ENCODE results near the gene SERPINI1.

Gene SERPINI1

DNA sequence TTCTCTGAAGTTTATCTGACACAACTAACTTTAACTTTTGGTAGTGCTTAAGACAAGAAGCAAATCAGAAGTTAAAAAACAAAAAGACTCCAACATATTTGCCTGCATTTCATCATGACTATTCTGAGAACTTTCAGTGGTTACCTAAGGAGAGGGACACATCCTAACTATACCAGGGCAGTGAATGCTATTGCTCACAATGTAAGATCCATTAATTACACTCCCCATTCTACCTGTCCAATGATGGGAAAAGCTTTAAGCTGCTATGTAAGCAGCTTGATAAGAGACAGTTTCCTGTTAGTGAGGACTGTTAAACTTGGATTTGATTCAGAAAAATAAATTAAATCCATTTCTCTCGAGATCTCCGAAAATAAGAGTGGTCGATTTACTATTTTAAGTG, 37.5 kb downstream of the SERPINI1 start:
- DNase-seq: no peak
- no peak overlapping the region for H3K27ac Mint-ChIP-seq
- TF ChIP-seq, protein P1, sequence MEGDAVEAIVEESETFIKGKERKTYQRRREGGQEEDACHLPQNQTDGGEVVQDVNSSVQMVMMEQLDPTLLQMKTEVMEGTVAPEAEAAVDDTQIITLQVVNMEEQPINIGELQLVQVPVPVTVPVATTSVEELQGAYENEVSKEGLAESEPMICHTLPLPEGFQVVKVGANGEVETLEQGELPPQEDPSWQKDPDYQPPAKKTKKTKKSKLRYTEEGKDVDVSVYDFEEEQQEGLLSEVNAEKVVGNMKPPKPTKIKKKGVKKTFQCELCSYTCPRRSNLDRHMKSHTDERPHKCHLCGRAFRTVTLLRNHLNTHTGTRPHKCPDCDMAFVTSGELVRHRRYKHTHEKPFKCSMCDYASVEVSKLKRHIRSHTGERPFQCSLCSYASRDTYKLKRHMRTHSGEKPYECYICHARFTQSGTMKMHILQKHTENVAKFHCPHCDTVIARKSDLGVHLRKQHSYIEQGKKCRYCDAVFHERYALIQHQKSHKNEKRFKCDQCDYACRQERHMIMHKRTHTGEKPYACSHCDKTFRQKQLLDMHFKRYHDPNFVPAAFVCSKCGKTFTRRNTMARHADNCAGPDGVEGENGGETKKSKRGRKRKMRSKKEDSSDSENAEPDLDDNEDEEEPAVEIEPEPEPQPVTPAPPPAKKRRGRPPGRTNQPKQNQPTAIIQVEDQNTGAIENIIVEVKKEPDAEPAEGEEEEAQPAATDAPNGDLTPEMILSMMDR (IDR thresholded peaks at IDR 0.05): no peak
- H3K9me3 Mint-ChIP-seq: peaks cover 3% of the 10 kb centered on the region
- H3K36me3 Mint-ChIP-seq (ENCODE audit: low read depth): no peaks in the 10 kb centered on the region
- no peak overlapping the region for H3K4me3 Mint-ChIP-seq
- peaks cover 3% of the 10 kb centered on the region for H3K27me3 Mint-ChIP-seq (ENCODE audit: low read depth, poor library complexity)
- H3K4me1 Mint-ChIP-seq: no peaks in the 10 kb centered on the region

DNA sequence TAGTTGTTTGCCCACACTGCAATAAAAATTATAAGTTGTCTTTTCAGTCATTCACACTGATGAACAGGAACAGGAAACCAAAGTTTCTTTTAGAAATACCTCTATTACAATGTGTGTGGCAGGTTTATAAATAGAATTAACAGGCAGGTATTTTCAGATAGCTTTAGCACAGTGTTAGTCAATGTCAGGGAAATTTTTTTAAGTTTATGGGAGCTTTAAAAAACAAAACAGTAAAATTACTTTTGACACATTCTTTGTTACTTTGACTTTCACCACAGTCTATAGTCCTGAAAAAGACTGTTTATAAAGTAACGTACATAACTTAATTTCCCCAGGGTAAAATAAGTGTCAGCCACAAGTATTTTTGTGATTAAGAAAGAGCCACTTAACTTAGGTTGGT, 38.1 kb downstream of the SERPINI1 start:
- peaks cover 3% of the 10 kb centered on the region for H3K27me3 Mint-ChIP-seq (ENCODE audit: low read depth, poor library complexity)
- no peak overlapping the region for H3K4me3 Mint-ChIP-seq
- no peaks in the 10 kb centered on the region for H3K36me3 Mint-ChIP-seq (ENCODE audit: low read depth)
- H3K4me1 Mint-ChIP-seq: no peaks in the 10 kb centered on the region
- TF ChIP-seq, protein P1 (IDR thresholded peaks at IDR 0.05): no peak
- no peak overlapping the region for H3K27ac Mint-ChIP-seq
- peaks cover 9% of the 10 kb centered on the region for H3K9me3 Mint-ChIP-seq
- DNase-seq: no peak

DNA sequence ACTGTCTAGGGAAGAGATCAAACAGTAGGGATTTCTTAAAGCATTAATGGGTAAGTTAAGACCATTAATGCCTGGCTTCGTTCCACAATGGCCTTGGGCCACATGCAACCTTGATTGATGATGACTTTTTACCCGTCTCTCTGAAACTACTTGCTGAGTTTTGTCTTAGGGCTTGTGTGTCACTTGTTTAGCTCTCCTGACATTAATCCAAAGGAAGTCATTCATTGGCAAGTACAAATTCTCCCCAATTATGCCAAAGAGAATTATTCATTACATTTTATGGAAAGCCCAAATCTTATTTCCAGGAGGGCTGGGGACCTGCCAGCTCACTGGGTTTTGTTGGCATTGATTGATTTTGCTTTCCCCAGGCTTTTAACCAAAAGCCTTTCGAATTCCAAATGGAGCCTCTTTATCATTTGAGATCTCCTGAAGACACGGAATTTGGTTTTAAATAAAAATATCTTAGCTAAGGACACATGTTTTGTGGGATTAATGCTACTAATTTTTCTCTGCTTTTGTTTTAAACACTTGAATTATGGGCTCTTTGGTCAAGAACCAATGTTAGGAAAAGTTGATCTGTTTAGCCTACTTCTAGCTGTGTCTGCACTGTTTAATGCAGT, 40.7 kb downstream of the SERPINI1 start:
- peaks cover 10% of the 10 kb centered on the region for H3K9me3 Mint-ChIP-seq
- H3K27me3 Mint-ChIP-seq (ENCODE audit: low read depth, poor library complexity): peaks cover 3% of the 10 kb centered on the region
- TF ChIP-seq, protein P1 (IDR thresholded peaks at IDR 0.05): no peak
- H3K4me3 Mint-ChIP-seq: no peak overlapping the region
- no peak overlapping the region for H3K27ac Mint-ChIP-seq
- H3K4me1 Mint-ChIP-seq: no peaks in the 10 kb centered on the region
- H3K36me3 Mint-ChIP-seq (ENCODE audit: low read depth): no peaks in the 10 kb centered on the region
- DNase-seq: no peak

DNA sequence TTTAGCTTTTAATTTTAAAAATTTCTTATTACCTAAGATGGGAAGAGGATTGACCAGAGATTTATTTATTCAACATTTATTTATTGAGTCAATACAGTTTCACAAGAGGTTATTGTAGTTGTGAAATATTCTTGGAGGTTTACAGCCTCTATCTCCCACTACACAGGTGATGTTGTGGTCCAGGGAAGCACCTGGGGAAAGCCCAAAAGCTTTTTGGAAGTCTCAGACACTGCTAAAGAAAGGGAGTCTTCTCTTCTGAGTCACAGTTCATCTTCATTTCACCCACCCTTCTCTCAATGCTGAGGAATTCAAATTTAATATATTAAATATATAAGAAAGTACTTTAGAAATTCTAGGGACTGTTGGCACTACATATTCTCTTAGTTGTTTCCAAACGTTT, 41.8 kb downstream of the SERPINI1 start:
- TF ChIP-seq, protein P1 (IDR thresholded peaks at IDR 0.05): no peak
- Mint-ChIP-seq H3K27ac (no peak overlapping the region), H3K4me1 (no peaks in the 10 kb centered on the region), H3K4me3 (no peak overlapping the region), H3K27me3 (ENCODE audit: low read depth, poor library complexity) (peaks cover 3% of the 10 kb centered on the region), H3K9me3 (peaks cover 10% of the 10 kb centered on the region), H3K36me3 (ENCODE audit: low read depth) (no peaks in the 10 kb centered on the region)
- no peak for DNase-seq

DNA sequence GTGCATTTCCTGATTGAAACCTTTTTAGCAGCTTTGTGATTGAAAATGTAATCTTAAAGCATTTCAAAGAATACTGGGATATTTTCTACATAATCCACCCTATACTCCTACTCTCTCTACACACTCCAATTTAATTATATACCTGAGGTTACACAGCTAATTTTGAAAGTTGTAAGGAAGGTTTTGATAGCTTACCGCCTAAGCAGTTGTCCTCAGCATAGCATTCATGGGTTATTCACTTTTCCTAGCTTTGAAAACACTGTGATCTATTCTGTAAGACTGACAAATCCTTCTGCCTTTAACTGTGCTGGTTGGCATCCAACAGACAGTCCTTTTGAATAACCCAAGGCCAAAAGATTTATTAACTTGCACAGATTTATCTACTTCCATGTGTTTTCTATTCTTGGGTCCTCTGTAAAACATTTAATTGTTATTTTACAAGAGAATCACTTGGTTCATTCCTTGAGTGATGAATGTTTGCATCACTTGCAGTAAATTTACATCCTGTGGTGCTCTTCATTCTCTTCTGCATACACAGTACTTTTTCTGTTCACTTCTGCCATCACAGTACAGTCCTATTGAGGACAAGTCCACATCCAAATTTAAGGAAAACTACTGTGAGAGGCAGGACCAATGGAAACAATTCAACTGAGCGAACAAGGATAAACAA, 44.8 kb downstream of the SERPINI1 start:
- H3K4me3 Mint-ChIP-seq: no peak overlapping the region
- no peak overlapping the region for H3K27ac Mint-ChIP-seq
- TF ChIP-seq, protein P1 (IDR thresholded peaks at IDR 0.05): no peak
- H3K4me1 Mint-ChIP-seq: no peaks in the 10 kb centered on the region
- no peak for DNase-seq
- H3K27me3 Mint-ChIP-seq (ENCODE audit: low read depth, poor library complexity): no peaks in the 10 kb centered on the region
- peaks cover 10% of the 10 kb centered on the region for H3K9me3 Mint-ChIP-seq
- H3K36me3 Mint-ChIP-seq (ENCODE audit: low read depth): no peaks in the 10 kb centered on the region

DNA sequence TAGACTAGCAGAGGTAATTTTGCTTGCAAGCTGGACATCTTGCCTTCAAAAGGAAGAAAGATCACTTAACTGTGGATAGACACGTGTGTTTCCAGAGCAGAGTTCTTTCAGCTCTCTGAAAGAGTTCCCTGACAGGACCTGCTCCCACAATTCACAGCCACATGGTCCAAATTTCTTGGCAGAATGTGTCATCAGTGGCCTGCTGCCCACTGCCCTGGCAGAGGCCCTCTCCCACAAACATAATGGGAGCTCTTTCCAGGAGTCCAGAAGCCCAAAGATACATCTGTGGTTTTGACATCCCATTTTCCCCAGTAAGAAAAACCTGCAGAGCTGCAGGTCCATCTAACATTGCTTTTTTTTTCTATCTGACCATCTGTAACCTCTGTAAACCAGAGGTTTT, 48.3 kb downstream of the SERPINI1 start:
- Mint-ChIP-seq H3K4me3 (no peak overlapping the region), H3K27ac (no peak overlapping the region), H3K36me3 (ENCODE audit: low read depth) (no peaks in the 10 kb centered on the region), H3K9me3 (no peaks in the 10 kb centered on the region), H3K4me1 (no peaks in the 10 kb centered on the region), H3K27me3 (ENCODE audit: low read depth, poor library complexity) (no peaks in the 10 kb centered on the region)
- no peak for DNase-seq
- TF ChIP-seq, protein P1 (IDR thresholded peaks at IDR 0.05): no peak
